SHP77 treated with DMSO at 0.1 percent for 48 hours (cell line): ENCODE data around the gene SGMS1.
"Not testable (repeated sequence)": the region's sequence is repeated elsewhere in the genome, so short reads cannot be mapped to it uniquely, and the experiment has no call there.

Experiments used
- DNase-seq: peaks from one replicate; lab custom pipeline; 2025; lab: John Stamatoyannopoulos, UW

Gene SGMS1

DNA sequence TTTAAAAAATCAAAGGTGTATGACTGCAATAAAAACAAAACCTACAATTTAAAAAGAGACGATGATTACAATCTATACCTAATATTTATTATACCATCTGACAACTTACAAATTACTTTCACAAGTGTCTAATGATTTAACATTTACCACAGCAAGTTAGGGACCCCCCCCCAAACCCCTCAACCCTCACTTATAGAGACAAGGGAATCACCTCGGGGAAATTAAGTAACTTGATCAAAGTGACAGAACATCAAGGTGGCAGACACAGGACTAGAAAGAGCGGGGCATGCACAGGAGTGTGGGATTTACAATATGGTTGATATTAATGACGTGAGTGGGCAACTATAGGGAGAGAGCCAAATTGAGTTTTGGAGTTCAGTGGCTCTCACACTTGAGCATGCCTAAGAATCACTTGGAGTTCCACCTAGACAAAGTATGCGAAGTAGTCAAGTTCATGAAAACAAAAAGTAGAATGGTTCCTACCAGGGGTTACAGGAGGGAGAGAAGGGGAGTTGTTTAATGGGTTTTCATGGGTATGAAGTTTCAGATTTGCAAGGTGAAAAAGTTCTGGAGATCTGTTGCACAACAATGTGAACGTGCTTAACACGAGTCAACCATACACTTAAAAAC, 43.4 kb downstream of the SGMS1 start:
- DNase-seq: no peak

GRCh38 chr10:50579491-50580261, 44.1 kb downstream of the SGMS1 start:
- DNase-seq: no peak

DNA sequence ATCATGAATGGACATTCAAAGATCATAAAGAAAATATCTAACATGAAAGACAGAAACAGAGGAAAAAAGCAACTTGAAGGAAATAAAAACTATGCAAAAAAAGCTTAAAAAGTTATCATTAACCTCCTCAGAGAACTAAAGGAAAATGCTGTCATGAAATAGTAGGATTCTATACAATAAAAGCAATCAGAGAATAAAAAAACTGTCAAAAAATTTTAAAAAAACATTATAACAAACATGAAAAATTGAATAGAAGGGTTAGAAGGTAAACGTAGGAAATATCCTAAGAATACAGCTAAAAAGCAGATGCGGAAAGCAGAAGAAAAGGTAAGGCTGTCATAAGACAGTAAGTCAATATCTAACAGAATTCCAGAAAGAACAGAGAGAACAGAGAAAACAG, 44.8 kb downstream of the SGMS1 start:
- no peak for DNase-seq

- no peak for DNase-seq
These were observed 45.9 kb downstream of the SGMS1 start for GRCh38 chr10:50577681-50578350.

DNA sequence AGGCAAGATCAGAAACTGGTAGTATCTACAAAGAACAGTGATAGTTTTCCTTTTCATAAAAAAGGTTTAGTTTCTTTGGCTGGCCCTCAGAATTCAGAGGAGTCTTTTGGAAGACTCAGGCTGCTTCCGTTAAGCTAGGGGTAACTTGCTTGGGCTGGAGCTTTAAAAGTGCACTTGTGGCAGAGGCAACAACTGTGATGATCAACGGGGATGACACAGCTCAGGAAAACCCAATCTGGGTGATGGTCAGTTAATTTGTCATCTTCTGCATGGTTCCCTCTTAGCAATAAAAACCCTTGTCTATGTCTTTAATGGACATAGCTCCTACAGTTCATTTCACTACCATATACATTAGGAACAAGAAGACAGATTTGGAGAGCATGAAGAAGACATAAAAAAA, 46.7 kb downstream of the SGMS1 start:
- DNase-seq: no peak

- DNase-seq: no peak
These were observed 47.4 kb downstream of the SGMS1 start for GRCh38 chr10:50576245-50576815.

DNA sequence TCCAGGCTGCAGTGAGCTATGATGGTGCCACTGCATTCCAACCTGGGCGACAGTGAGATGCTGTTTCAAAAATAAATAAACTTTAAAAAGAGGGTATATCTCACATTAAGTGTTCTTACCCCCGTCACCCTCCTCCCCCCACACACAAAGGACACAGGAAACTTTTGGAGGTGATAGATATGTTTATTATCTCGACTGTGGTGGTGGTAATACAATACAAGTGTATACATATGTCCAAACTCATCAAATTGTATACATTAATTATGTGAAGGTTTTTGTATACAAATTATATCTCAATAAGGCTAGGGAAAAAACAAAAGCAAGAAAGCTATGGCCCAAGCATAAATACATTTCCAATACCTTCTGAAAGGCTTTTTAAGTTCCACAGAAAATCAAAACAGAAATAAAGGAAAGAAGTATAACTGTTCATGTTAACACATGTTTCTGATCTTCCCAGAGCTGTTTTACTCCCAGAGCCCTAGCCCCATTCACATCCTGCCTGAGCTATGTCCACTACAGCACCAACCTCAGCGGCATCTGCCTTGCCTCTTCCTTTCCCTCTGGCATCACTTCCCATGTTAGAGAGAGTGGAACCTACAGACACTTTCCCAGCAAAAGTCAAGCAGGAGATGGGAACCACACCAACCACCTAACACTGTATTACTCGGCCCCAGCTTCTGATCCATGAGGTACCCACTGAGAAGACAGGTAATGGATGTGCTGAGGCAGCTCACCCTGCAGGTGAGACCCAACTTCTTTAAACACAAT, 48.1 kb downstream of the SGMS1 start:
- DNase-seq: no peak

GRCh38 chr10:50574931-50575330, 48.8 kb downstream of the SGMS1 start:
- DNase-seq: no peak

GRCh38 chr10:50574305-50574704, 49.5 kb downstream of the SGMS1 start:
- DNase-seq: no peak

DNA sequence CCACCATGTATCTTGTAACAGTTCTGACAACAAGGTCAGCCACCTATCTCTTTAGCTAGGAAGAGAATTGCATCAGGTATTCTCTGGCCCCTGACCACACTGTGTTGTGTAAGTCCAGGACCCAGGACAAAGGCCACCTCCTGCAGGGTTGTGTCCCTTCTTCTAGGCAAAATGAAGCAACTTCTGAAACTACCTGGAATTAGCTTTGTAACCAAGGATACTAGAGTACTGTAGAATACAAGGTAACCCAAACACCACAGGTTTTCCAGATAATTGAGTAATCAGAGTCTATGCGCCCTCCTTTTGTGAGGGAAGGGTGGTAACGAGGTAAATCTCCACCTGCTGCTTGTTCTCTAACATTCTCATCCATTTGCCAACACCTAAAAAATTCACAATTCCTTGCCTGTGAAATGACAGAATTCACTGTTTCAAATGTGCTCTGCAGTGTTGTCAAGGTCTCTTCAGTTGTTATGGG, 51.7 kb downstream of the SGMS1 start:
- no peak for DNase-seq

- DNase-seq: not testable (repeated sequence)
These were observed 55.0 kb downstream of the SGMS1 start for GRCh38 chr10:50568750-50569149.

DNA sequence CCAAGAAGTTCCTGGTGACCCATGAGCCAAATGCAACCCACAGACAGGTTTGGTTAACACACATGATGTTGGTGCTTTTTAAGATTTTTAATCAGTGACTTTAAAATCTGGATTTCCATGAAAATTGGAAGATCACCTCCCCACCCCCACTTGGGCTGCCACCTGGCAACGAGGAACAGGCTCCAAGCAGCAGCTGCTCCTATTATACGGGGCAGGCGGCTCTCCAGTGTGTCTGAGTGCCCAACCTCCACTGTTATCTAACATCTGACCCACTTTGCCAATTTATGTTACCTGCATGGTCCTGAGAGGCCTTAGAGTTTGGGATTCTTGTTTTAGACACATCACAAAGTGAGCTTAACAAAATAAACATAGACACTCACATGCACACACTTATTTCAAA, 56.4 kb downstream of the SGMS1 start:
- DNase-seq: peak; percentile 10

DNA sequence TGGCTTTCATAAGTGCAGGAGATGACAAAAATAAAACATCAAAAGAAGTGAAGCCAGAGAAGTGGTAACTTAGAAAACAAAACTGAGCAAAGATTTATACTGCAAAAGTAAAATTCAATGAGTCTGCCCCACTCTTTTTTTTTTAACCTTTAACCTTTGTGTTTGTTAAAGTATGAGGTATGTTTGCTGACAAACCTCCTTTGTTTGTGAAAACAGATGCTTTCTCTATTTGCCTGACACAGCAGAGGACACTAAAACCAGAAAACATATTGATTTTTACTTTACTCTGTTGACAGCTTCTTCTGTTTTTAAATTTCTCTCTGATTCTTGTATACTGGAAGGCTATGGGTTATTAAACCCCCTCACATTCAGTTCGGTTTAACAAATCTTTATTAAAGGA, 57.6 kb downstream of the SGMS1 start:
- no peak for DNase-seq

DNA sequence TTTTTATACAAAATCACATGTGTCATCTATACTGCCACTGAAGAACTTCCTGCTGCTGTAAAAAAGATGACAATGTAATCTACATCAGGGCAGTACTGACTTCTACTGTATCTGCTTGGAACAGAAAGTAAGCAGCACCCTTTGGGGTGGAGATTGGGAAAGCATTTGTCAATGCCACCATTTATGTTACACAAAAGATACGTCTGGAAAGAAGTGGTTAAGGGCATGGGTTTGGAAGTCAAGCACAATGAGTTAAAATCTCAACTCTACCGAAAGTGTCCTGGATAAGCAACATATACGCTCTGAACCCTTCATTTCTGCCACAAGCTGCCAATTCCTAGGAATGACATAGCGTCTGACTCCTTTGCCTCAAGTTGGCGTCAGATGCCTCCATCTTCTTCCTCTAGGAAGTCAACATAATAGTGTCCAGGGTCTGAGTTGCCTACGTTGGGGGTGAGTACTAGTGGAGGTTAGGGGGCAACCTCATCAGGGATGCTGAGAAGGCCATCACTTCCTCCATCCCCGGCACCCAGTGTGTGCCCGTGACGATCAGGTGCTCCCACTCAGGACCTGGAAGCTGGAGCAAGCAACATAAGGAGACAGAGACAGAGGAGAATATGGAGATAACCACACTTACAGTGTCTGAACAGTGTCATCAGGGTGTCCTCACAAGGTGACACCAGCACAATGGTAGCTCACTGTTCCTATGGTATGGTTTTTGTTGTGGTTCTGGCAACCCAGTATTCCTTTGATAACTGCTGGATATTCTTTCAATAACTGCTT, 58.3 kb downstream of the SGMS1 start:
- no peak for DNase-seq

GRCh38 chr10:50563906-50564305, 59.9 kb downstream of the SGMS1 start:
- DNase-seq: no peak

GRCh38 chr10:50561816-50562215, 61.9 kb downstream of the SGMS1 start:
- no peak for DNase-seq

DNA sequence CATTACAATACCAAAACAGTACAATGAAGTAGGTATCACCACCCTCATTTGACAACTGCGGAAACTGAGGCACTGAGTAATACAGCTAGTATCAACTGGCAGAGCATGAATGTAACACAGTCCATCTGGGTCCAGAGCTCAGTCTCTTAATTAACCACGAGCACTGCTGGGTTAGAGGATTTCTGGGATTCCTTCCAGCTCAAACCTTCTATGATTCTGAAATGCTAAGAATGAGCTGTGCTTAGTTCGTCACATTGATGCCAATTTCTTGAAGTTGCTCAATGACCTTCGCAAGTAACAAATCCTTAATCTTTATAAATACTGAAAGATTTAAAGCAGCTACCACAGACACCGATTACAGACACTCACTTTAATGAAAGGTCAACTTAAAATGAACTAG, 62.5 kb downstream of the SGMS1 start:
- no peak for DNase-seq

- DNase-seq: no peak
These were observed 63.4 kb downstream of the SGMS1 start for GRCh38 chr10:50560370-50560769.

GRCh38 chr10:50558371-50558770, 65.4 kb downstream of the SGMS1 start:
- no peak for DNase-seq

GRCh38 chr10:50557130-50557682, 66.5 kb downstream of the SGMS1 start:
- DNase-seq: no peak
